MM.1S (cell line): ENCODE data around the gene AKAP13.

ENCODE experiments used
- DNase-seq: peaks from one replicate; pipeline ENCODE4 v3.0.0-alpha.2; 2015
- H2AFZ ChIP-seq: fragments of 300-600 bp; sonication (generic); 2 replicates; pipeline ENCODE4 v1.6.0; 2016; ENCODE audit warnings: antibody characterized with exemption, low read length
- H3F3A ChIP-seq: fragments of 300-600 bp; sonication (generic); 2 replicates; pipeline ENCODE4 v1.6.1; 2016; ENCODE audit warnings: mild to moderate bottlenecking, antibody characterized with exemption, low read length, moderate library complexity, mixed read lengths; ENCODE audit not compliant: insufficient read depth
- H3K27ac ChIP-seq: fragments of 300-600 bp; sonication (generic); 2 replicates; pipeline ENCODE4 v1.5.1; 2016; ENCODE audit warnings: mild to moderate bottlenecking, low read length
- H3K27me3 ChIP-seq: fragments of 300-600 bp; sonication (generic); replicated peaks from 2 replicates; pipeline ENCODE4 v1.6.0; 2016; ENCODE audit warnings: low read length; ENCODE audit not compliant: insufficient read depth
- H3K36me3 ChIP-seq: fragments of 300-600 bp; sonication (generic); replicated peaks from 2 replicates; pipeline ENCODE4 v1.6.1; 2016; ENCODE audit warnings: mild to moderate bottlenecking, low read length, mixed read lengths; ENCODE audit not compliant: insufficient read depth
- H3K4me1 ChIP-seq: fragments of 300-600 bp; sonication (generic); 2 replicates; pipeline ENCODE4 v1.6.1; 2016; ENCODE audit warnings: low read length, mixed read lengths
- H3K4me2 ChIP-seq: fragments of 300-600 bp; sonication (generic); 2 replicates; pipeline ENCODE4 v1.6.0; 2016; ENCODE audit warnings: low read depth, low read length
- H3K4me3 ChIP-seq: fragments of 300-600 bp; sonication (generic); 2 replicates; pipeline ENCODE4 v1.5.1; 2016; ENCODE audit warnings: low read length, mixed read lengths
- H3K79me2 ChIP-seq: fragments of 300-600 bp; sonication (generic); 2 replicates; pipeline ENCODE4 v1.6.1; 2016; ENCODE audit warnings: mixed run types, low read length, mixed read lengths
- H3K9ac ChIP-seq: fragments of 300-600 bp; sonication (generic); 2 replicates; pipeline ENCODE4 v1.6.1; 2016; ENCODE audit warnings: low read length, mixed read lengths
- H3K9me2 ChIP-seq: fragments of 300-600 bp; sonication (generic); replicated peaks from 2 replicates; pipeline ENCODE4 v1.6.1; 2016; ENCODE audit warnings: mild to moderate bottlenecking, low read length, mixed read lengths; ENCODE audit not compliant: insufficient read depth
- H3K9me3 ChIP-seq: fragments of 300-600 bp; sonication (generic); replicated peaks from 2 replicates; pipeline ENCODE4 v1.6.1; 2016; ENCODE audit warnings: mild to moderate bottlenecking, low read length, mixed read lengths; ENCODE audit not compliant: insufficient read depth
- H4K20me1 ChIP-seq: fragments of 300-600 bp; sonication (generic); 2 replicates; pipeline ENCODE4 v1.6.1; 2016; ENCODE audit warnings: mild to moderate bottlenecking, low read length, moderate library complexity, mixed read lengths; ENCODE audit not compliant: insufficient read depth
- EZH2 ChIP-seq: fragments of 300-600 bp; sonication (generic); optimal IDR thresholded peaks from 2 replicates; pipeline ENCODE3; 2017; ENCODE audit warnings: low read depth, mild to moderate bottlenecking, antibody characterized with exemption, low read length, mixed read lengths
- EZH2phosphoT487 ChIP-seq: fragments of 300-600 bp; sonication (generic); IDR thresholded peaks from 2 replicates; pipeline ENCODE4 v1.6.1; 2018; ENCODE audit warnings: antibody characterized with exemption, low read length
- TF ChIP-seq, protein P1 (sequence below): fragments of 300-600 bp; sonication (generic); IDR thresholded peaks from 2 replicates; pipeline ENCODE4 v1.5.1; 2016; ENCODE audit warnings: antibody characterized with exemption, low read length, mixed read lengths

Gene AKAP13

DNA sequence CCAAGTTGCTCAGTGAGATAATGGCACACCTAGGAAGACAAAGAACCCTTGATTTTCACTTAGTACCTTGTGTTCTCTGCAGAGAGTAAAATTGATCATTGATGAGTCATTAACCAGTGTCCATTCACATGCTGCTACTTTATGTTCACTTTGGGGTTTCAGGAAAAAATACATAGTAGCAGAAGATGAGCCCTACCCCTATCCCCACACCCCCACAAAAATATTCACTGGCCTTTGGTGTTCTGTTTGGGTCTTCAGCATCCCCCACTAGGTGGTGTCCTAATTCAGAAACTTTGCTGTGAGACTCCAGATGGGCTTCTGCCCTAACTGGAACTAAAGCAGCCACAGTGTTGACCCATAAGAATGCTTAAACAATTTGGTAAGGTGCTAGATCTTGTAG is 235.5 kb downstream of the AKAP13 start:
- Histone ChIP-seq H3K27ac (no peak overlapping the region), H3F3A (0 out of 2 replicates have a peak, but pooled peaks cover 4% of the 10 kb centered on the region), H3K9ac (no peak overlapping the region), H4K20me1 (no peaks in the 10 kb centered on the region), H3K79me2 (no peaks in the 10 kb centered on the region), H3K36me3 (no peaks in the 10 kb centered on the region), H3K9me3 (no peaks in the 10 kb centered on the region), H3K9me2 (no peaks in the 10 kb centered on the region), H3K4me1 (peaks cover 9% of the 10 kb centered on the region; the same call in 1 of the 2 replicates), H3K4me2 (no peak overlapping the region), H3K27me3 (no peaks in the 10 kb centered on the region), H2AFZ (no peak overlapping the region), H3K4me3 (no peak overlapping the region)
- peak; percentile 56 for DNase-seq
- TF ChIP-seq EZH2phosphoT487 = no peak
- TF ChIP-seq, protein P1, sequence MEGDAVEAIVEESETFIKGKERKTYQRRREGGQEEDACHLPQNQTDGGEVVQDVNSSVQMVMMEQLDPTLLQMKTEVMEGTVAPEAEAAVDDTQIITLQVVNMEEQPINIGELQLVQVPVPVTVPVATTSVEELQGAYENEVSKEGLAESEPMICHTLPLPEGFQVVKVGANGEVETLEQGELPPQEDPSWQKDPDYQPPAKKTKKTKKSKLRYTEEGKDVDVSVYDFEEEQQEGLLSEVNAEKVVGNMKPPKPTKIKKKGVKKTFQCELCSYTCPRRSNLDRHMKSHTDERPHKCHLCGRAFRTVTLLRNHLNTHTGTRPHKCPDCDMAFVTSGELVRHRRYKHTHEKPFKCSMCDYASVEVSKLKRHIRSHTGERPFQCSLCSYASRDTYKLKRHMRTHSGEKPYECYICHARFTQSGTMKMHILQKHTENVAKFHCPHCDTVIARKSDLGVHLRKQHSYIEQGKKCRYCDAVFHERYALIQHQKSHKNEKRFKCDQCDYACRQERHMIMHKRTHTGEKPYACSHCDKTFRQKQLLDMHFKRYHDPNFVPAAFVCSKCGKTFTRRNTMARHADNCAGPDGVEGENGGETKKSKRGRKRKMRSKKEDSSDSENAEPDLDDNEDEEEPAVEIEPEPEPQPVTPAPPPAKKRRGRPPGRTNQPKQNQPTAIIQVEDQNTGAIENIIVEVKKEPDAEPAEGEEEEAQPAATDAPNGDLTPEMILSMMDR = peak; percentile 57

DNA sequence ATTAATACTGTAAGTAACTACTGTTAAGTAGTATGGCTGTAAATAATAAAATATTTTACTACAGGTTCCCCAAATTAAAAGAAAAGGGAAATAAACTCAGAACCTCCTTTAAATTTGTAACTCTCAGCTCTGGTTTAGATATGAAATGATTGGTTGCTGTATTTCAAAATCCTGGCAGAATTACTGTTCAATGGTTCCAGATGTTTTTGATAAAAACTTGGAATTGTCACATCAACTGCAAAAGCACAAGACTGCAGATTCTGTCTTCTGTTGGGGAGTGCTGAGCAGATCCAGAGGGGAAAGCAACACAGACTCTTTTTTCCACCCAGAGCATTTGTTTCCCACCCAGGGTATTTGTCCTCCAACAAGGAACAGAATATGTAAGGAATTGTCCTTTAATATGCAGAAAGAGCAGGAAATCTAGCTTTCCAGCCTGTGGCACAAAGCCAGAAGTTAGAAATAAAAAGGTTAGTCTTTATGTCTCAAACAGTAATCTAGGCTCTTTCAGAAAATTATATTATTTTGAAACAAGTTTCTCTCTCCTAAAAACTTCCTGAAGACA is 236.2 kb downstream of the AKAP13 start:
- no peaks in the 10 kb centered on the region for H3K79me2 ChIP-seq
- H2AFZ ChIP-seq = no peak overlapping the region
- H3K36me3 ChIP-seq = no peaks in the 10 kb centered on the region
- no peak overlapping the region for H3K4me2 ChIP-seq
- TF ChIP-seq, protein P1 = no peak
- TF ChIP-seq EZH2phosphoT487 = no peak
- TF ChIP-seq EZH2 = no peak
- 0 out of 2 replicates have a peak, but pooled peaks cover 5% of the 10 kb centered on the region for H3K4me1 ChIP-seq
- no peaks in the 10 kb centered on the region for H3F3A ChIP-seq
- no peaks in the 10 kb centered on the region for H3K9me2 ChIP-seq
- no peaks in the 10 kb centered on the region for H4K20me1 ChIP-seq
- no peaks in the 10 kb centered on the region for H3K27me3 ChIP-seq
- no peak overlapping the region for H3K27ac ChIP-seq
- no peaks in the 10 kb centered on the region for H3K9me3 ChIP-seq
- H3K9ac ChIP-seq = no peak overlapping the region
- no peak for DNase-seq
- no peak overlapping the region for H3K4me3 ChIP-seq

DNA sequence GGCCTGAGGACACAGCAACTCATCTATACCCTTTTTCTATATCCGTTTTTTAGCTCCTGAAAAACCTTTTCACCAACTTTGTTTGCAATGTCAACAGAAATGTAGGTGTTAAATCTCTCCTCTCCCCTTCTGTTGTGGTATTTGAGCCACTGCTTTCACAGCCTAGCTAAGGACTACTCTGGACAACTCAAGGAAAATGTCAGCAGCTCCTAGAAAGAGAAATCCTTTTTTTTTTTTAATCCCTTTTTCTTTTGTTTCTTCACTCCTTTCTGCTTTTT is 237.8 kb downstream of the AKAP13 start:
- DNase-seq = no peak
- no peaks in the 10 kb centered on the region for H3K36me3 ChIP-seq
- H3K9me3 ChIP-seq = no peaks in the 10 kb centered on the region
- H3K27me3 ChIP-seq = no peaks in the 10 kb centered on the region
- TF ChIP-seq EZH2 = no peak
- TF ChIP-seq EZH2phosphoT487 = no peak
- TF ChIP-seq, protein P1 = no peak
- no peaks in the 10 kb centered on the region for H3K4me1 ChIP-seq
- H3K27ac ChIP-seq = no peak overlapping the region
- H4K20me1 ChIP-seq = no peaks in the 10 kb centered on the region
- no peaks in the 10 kb centered on the region for H3K9me2 ChIP-seq
- no peak overlapping the region for H3K9ac ChIP-seq
- H2AFZ ChIP-seq = no peak overlapping the region
- H3F3A ChIP-seq = no peaks in the 10 kb centered on the region
- no peak overlapping the region for H3K4me2 ChIP-seq
- no peaks in the 10 kb centered on the region for H3K79me2 ChIP-seq
- no peak overlapping the region for H3K4me3 ChIP-seq
